Motor neuron (in vitro differentiated cells): ENCODE data around the gene PLPP3. TPM values are rescaled to one million over a fixed set of nuclear protein-coding genes. Genes with fewer than 3 reads are reported as not detected.

Experiments used
- ATAC-seq, 8 experiments: fragments of 200-7000 bp; cut with Tn5 transposase; replicated peaks in 6 of 8; 2 replicates each; pipeline ENCODE4 v1.8.0; 2021; ENCODE audit warnings: mild to moderate bottlenecking in 8 of 8, moderate library complexity in 8 of 8
- H3K27ac ChIP-seq, 2 donors: fragments of 250-450 bp; sonication (Bioruptor Pico); 2 replicates each; pipeline ENCODE4 v1.9.0; 2021; ENCODE audit warnings: antibody characterized with exemption in 2 of 2, mild to moderate bottlenecking in 2 of 2, moderate library complexity in 1 of 2
- H3K4me1 ChIP-seq, 2 donors: fragments of 250-450 bp; sonication (Bioruptor Pico); replicated peaks in 1 of 2; 2 replicates each; pipeline ENCODE4 v1.6.1; 2021; ENCODE audit warnings: antibody characterized with exemption in 2 of 2, mild to moderate bottlenecking in 2 of 2, moderate library complexity in 1 of 2
- H3K4me3 ChIP-seq, 5 donors: fragments of 250-450 bp; sonication (Bioruptor Pico); 2 replicates each; pipeline ENCODE4 v1.9.0; 2021; ENCODE audit warnings: antibody characterized with exemption in 5 of 5, mild to moderate bottlenecking in 5 of 5, moderate library complexity in 4 of 5
- WGBS, 10 experiments: fragments of 450-650 bp; shearing (Covaris generic); methylation state at CpG; one replicate each; pipeline ENCODE4 v1.0.0; 2022; 5-methylcytosine and 5-hydroxymethylcytosine counted together
- in situ Hi-C, 9 experiments: fragments of 400-800 bp; cut with MboI; loops; one replicate each; pipeline ENCODE4 v1.15.0; 2021; ENCODE audit warnings: low sequenced_read_pairs in 9 of 9, low pct_unique_long_range_greater_than_20kb in 2 of 9; ENCODE audit not compliant: unreplicated experiment in 9 of 9
- total RNA-seq, 8 experiments: library from RNA; unstranded; fragments of 300-600 nt; gene quantifications; 2 replicates each; pipeline versions ENCODE4 v1.2.3 to v1.2.4, GENCODE V29; 2022

The PLPP3 gene
- total RNA-seq, 8 experiments from 2014 or later: 4.7 to 175 (median 24.7) TPM

GRCh38 chr1:56452027-56453011 lies 127.0 kb downstream of the PLPP3 start:
- Histone ChIP-seq H3K4me1 (peaks cover 13 to 15% of the 10 kb centered on the region in 2 donors), H3K27ac (no peak overlapping the region), H3K4me3 (no peak overlapping the region)
- ATAC-seq: no peak
- 0 to 100% (median 59%) methylated on average over 1 to 3 of the region's 3 CpGs; no CpG with 5 or more reads in 2 of the 10 experiments for WGBS, 10 experiments
- in situ Hi-C loops: no loop called here

DNA sequence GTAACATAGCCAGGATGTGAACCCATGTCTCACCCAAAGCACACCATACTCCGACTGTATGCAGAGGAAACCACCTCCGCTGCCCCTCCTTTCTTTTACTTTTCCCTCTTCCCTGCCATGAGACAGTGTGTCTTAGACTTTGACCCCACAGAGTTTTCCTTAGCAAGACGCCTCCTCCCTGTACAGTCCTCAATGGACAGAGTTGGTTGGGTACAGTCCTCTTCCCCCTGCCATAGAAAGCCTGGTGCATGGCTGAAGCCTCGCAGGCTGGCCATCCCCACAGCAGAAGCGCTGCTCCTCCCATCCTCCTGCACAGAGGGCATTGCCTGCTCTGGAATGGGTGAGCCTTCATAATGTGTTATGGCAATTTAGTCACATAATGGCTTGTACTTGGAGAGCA lies 127.9 kb downstream of the PLPP3 start:
- Histone ChIP-seq H3K4me3 (no peak overlapping the region), H3K27ac (no peak overlapping the region), H3K4me1 (peaks cover 13 to 15% of the 10 kb centered on the region in 2 donors)
- in situ Hi-C loops: no loop called here
- 80 to 100% (median 90%) methylated on average over 1 to 5 of the region's 5 CpGs; no CpG with 5 or more reads in 5 of the 10 experiments for WGBS, 10 experiments
- ATAC-seq: no peak

- in situ Hi-C loops: no loop called here
- ATAC-seq: peak in 2 of 8 experiments; percentile 32 to 38
- Histone ChIP-seq H3K27ac (no peak overlapping the region), H3K4me3 (no peak overlapping the region), H3K4me1 (peaks cover 13 to 15% of the 10 kb centered on the region in 2 donors)
- WGBS, 10 experiments: 65 to 100% (median 85%) methylated on average over 1 to 4 of the region's 4 CpGs; no CpG with 5 or more reads in 2 of the 10 experiments
Observed at GRCh38 chr1:56450004-56450666, 129.2 kb downstream of the PLPP3 start.

- peaks cover 11 to 12% of the 10 kb centered on the region in 2 donors for H3K4me1 ChIP-seq
- H3K4me3 ChIP-seq: no peak overlapping the region
- no peak overlapping the region for H3K27ac ChIP-seq
- ATAC-seq: peak in 1 of 8 experiments; percentile 71
- in situ Hi-C loops: no loop called here
- 10 to 100% (median 88%) methylated on average over 1 to 10 of the region's 12 CpGs for WGBS, 10 experiments
Observed at GRCh38 chr1:56448529-56449300, 130.6 kb downstream of the PLPP3 start.

DNA sequence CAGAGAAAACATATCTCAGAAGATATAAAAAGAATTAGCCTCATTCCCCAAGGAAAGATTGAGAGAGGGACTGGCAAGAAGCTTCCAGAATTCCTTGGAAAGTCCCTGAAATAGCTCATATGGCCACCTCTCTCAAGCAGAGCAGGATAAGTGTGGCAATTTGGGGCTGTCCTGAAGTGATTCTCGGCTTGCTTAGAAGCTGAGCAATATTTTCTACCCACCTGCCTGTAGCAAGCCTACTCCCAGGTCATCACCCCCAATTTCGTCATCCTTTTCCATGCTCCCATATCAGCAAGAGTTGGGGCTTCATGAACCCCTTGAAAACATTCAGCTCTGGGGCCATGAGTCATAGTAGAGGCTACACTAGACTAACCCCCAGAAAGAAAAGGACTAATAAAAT lies 131.5 kb downstream of the PLPP3 start:
- in situ Hi-C loops: no loop called here

DNA sequence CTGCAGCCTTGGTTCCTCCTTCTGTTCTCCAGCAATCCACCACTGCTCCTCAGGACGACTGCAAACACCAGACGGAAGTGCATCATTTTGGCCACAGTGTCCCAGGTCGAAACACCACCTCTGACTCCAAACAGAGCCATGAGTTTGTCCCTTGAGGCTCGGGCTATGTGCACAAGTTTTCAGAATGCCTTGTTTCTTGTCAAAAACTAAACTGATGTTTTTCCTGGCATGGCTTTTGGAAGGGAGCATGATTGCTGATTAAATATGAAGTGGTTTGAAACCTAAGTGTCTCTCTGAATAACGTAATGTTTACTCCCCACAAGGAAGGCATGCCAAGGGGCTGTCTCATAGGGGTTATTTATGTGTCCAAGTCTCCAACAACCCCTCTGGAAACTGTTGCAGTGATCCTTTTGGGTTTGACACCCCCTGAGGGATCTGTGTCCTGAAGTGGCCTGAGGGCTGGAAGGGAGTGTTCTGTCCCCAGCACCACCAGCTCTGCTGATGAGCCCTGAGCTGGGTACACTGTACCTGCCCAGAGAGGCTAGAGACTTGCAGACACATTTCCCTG lies 132.7 kb downstream of the PLPP3 start:
- no peak for ATAC-seq
- Histone ChIP-seq H3K4me3 (no peak overlapping the region), H3K4me1 (peaks cover 8 to 16% of the 10 kb centered on the region in 2 donors), H3K27ac (no peak overlapping the region)
- 30 to 100% (median 75%) methylated on average over 1 to 5 of the region's 5 CpGs; no CpG with 5 or more reads in 3 of the 10 experiments for WGBS, 10 experiments
- in situ Hi-C loops: no loop called here

More for the DNA sequence above, 131.5 kb downstream of the PLPP3 start:
- 30 to 100% (median 86%) methylated on average over 1 to 2 of the region's 2 CpGs; no CpG with 5 or more reads in 3 of the 10 experiments for WGBS, 10 experiments
- H3K27ac ChIP-seq: no peak overlapping the region
- H3K4me1 ChIP-seq: peaks cover 6 to 7% of the 10 kb centered on the region in 2 donors
- H3K4me3 ChIP-seq: no peak overlapping the region
- ATAC-seq: no peak

- Histone ChIP-seq H3K27ac (no peak overlapping the region), H3K4me1 (peaks cover 8 to 17% of the 10 kb centered on the region in 2 donors), H3K4me3 (no peak overlapping the region)
- WGBS, 10 experiments: 59 to 100% (median 87%) methylated on average over 1 to 7 of the region's 7 CpGs
- no peak for ATAC-seq
- in situ Hi-C loops: no loop called here
Observed at GRCh38 chr1:56444960-56445646, 134.3 kb downstream of the PLPP3 start.

Other genes starting within 250 kb of the PLPP3 start
- gene PRKAA2, start 65.8 kb upstream of the PLPP3 start, total RNA-seq: 10 to 100 TPM in 4 of 8 experiments, 1 to 10 TPM in 4; 3.5 to 14.3 (median 9.9) TPM
- 1 to 10 TPM in 1 of 8 experiments, under 1 TPM in 7; 0.13 to 1.1 (median 0.54) TPM for gene FYB2, start 239.8 kb upstream of the PLPP3 start, total RNA-seq